ENCODE results near the gene GYS2.

The GYS2 gene

DNA sequence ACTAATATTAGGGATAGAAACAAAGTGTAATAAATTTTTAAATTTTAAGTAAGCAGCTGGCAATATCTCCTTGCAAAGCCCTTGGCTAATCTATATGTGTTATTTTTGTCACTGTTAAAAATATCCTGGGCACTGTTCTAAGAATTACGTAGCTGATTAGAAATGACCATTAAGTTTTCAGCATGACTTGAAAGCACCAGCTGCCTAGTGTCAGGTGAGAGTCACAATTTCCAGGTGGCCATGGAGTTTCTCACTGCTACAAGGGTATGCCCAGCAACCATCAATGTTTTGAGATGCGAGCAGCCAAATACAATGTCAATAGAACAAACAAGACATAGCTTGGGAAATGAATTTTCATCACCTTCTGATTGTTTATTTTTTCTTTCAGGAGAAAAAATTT is 23.3 kb upstream of the GYS2 start:
- TF ChIP-seq CTCF (IDR thresholded peaks at IDR 0.05; ENCODE audit: low read depth, low read length, missing control alignments), result no peak
- no peak overlapping the region for H3K4me3 ChIP-seq (ENCODE audit: low read depth, low read length)
- no peak for DNase-seq (ENCODE audit: low read depth)

- DNase-seq (ENCODE audit: low read depth), result no peak
- H3K4me3 ChIP-seq (ENCODE audit: low read depth, low read length), result no peak overlapping the region
- no peak for TF ChIP-seq CTCF (IDR thresholded peaks at IDR 0.05; ENCODE audit: low read depth, low read length, missing control alignments)
Observed at GRCh38 chr12:21618566-21618965, 13.9 kb upstream of the GYS2 start.

DNA sequence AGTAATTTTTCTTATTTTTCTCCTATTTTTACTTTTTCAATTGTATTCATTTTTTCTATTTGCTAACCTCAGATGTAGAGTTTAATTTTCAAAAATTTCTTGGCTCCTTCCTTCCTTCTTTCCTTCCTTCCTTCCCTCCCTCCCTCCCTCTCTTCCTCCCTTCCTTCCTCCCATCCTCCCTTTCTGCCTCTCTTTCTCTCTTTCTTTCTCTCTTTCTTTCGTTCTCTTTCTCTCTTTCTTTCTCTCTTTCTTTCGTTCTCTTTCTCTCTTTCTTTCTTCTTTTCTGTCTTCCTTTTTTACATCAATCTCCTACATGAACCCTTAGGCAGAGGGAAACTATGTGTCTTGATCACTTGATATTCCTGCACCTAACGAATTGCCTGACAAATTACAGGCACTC is 12.4 kb upstream of the GYS2 start:
- no peak for TF ChIP-seq CTCF (IDR thresholded peaks at IDR 0.05; ENCODE audit: low read depth, low read length, missing control alignments)
- H3K4me3 ChIP-seq (ENCODE audit: low read depth, low read length), result no peak overlapping the region
- no peak for DNase-seq (ENCODE audit: low read depth)

DNA sequence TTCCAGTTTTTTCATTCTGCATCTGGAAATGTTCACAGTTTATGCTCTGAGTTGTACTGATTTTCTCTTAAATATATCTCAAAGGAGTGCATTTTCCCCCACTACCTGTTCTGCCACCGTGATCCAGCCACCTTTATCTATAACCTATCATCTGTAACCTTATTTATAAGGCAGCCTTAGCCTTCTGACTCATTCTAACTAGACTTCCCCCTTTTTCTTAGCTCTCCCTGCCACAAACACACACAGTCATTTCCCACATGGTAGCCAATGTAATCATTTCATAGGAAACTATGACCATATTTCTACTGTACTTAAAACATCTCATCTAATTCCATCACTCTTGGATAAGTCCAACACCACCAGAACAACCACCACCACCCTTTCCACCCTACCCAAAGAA is 10.8 kb upstream of the GYS2 start:
- TF ChIP-seq CTCF (IDR thresholded peaks at IDR 0.05; ENCODE audit: low read depth, low read length, missing control alignments), result no peak
- no peak overlapping the region for H3K4me3 ChIP-seq (ENCODE audit: low read depth, low read length)
- no peak for DNase-seq (ENCODE audit: low read depth)

GRCh38 chr12:21614506-21614905 is 9.9 kb upstream of the GYS2 start:
- H3K4me3 ChIP-seq (ENCODE audit: low read depth, low read length), result no peak overlapping the region
- no peak for DNase-seq (ENCODE audit: low read depth)
- TF ChIP-seq CTCF (IDR thresholded peaks at IDR 0.05; ENCODE audit: low read depth, low read length, missing control alignments), result no peak

DNA sequence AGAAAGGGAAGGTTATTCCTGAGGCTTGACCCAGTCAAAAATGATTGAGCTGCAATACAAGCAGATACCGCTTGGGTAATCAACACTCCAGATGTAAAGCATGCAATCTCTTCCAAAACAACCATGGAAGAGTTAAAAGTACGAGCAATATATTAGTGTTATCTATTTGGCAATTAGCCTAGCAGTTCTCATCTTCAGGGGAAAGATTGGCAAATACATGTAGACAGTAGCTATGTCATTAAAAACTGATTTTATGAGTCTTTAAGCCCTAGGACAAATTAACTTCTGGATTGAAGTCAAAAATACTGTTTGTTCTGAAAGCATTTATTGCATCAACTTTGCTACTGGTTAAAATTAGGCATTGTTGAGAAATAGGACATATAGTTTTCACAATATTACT is 9.3 kb upstream of the GYS2 start:
- TF ChIP-seq CTCF (IDR thresholded peaks at IDR 0.05; ENCODE audit: low read depth, low read length, missing control alignments), result no peak
- no peak overlapping the region for H3K4me3 ChIP-seq (ENCODE audit: low read depth, low read length)
- no peak for DNase-seq (ENCODE audit: low read depth)

- DNase-seq (ENCODE audit: low read depth), result no peak
- TF ChIP-seq CTCF (IDR thresholded peaks at IDR 0.05; ENCODE audit: low read depth, low read length, missing control alignments), result no peak
- H3K4me3 ChIP-seq (ENCODE audit: low read depth, low read length), result no peak overlapping the region
Observed at GRCh38 chr12:21608196-21608595, 3.5 kb upstream of the GYS2 start.

All from GM12864 (cell line).